Ascending aorta (tissue), 2 donors: ENCODE data around the gene CFDP1. TPM values are rescaled to one million over a fixed set of nuclear protein-coding genes. Genes with fewer than 3 reads are reported as not detected.

Source experiments
- DNase-seq, 2 donors: peaks; one replicate each; pipeline ENCODE4 v3.0.0-alpha.2; 2019; ENCODE audit warnings: low spot score in 2 of 2
- H3K27ac ChIP-seq, 2 donors: fragments of 200-600 bp; sonication (generic); one replicate each; pipeline ENCODE4 v1.5.1; 2016 to 2017; ENCODE audit warnings: mild to moderate bottlenecking in 1 of 2
- H3K27me3 ChIP-seq: fragments of 200-600 bp; sonication (generic); one replicate; pipeline ENCODE4 v1.5.1; 2017
- H3K36me3 ChIP-seq, 2 donors: fragments of 200-600 bp; sonication (generic); one replicate each; pipeline ENCODE4 v1.5.1; 2016
- H3K4me1 ChIP-seq, 2 donors: fragments of 200-600 bp; sonication (generic); one replicate each; pipeline ENCODE4 v1.5.1; 2016 to 2017; ENCODE audit warnings: mild to moderate bottlenecking in 1 of 2
- H3K4me3 ChIP-seq, 2 donors: fragments of 200-600 bp; sonication (generic); one replicate each; pipeline ENCODE4 v1.5.1; 2016 to 2017; ENCODE audit warnings: mild to moderate bottlenecking in 1 of 2
- H3K9me3 ChIP-seq, 2 donors: fragments of 200-600 bp; sonication (generic); one replicate each; pipeline ENCODE4 v1.5.1; 2016
- intact Hi-C: fragments of 100-400 bp; cut with DNase I; formaldehyde crosslinking; loops from one replicate; pipeline ENCODE4 v1.15.1; 2023
- total RNA-seq: library from RNA; depleted of rRNA; stranded (reverse); fragments of >200 nt; gene quantifications from one replicate; pipeline ENCODE4 v1.1.0, GENCODE V29; 2016
- TF ChIP-seq, protein P1 (sequence below), 3 experiments: fragments of 200-600 bp in 2 of 3; fragments of 450-650 bp in 1 of 3; sonication (generic) in 2 of 3; IDR thresholded peaks; one replicate each; pipeline ENCODE4 v1.5.1; 2016 to 2019; ENCODE audit warnings: antibody characterized with exemption in 3 of 3, mild to moderate bottlenecking in 1 of 3, moderate library complexity in 1 of 3

Gene CFDP1
- total RNA-seq, 1 donor from 2014 or later = 8.3 TPM

DNA sequence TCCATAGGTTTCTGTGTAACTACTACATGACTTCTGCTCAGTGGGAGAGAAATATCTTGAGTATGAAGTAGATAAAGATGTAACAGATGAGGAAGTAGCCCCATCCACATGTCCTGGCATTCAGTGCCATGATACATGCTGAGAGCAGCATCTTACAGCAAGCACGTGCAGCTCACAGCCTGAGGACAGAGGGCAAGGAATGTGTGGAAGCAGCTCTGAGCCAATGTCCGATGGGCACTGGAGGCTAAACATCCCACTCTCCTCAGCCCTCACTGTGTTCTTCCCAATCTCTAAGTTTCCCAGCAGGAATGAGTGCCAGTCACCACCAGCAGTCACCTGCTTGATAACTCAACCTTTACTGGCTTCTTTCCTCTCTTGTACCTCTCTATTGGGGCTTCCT, 40.4 kb downstream of the CFDP1 start:
- intact Hi-C loops = no loop called here
- H3K9me3 ChIP-seq = no peaks in the 10 kb centered on the region
- H3K27me3 ChIP-seq = no peaks in the 10 kb centered on the region
- DNase-seq = no peak
- H3K27ac ChIP-seq = peak overlapping the region; percentile 71 to 79
- H3K4me3 ChIP-seq = no peak overlapping the region
- H3K36me3 ChIP-seq = peaks cover 0 to 5% of the 10 kb centered on the region in 2 donors
- TF ChIP-seq, protein P1, sequence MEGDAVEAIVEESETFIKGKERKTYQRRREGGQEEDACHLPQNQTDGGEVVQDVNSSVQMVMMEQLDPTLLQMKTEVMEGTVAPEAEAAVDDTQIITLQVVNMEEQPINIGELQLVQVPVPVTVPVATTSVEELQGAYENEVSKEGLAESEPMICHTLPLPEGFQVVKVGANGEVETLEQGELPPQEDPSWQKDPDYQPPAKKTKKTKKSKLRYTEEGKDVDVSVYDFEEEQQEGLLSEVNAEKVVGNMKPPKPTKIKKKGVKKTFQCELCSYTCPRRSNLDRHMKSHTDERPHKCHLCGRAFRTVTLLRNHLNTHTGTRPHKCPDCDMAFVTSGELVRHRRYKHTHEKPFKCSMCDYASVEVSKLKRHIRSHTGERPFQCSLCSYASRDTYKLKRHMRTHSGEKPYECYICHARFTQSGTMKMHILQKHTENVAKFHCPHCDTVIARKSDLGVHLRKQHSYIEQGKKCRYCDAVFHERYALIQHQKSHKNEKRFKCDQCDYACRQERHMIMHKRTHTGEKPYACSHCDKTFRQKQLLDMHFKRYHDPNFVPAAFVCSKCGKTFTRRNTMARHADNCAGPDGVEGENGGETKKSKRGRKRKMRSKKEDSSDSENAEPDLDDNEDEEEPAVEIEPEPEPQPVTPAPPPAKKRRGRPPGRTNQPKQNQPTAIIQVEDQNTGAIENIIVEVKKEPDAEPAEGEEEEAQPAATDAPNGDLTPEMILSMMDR (IDR thresholded peaks at IDR 0.05) = no peak
- H3K4me1 ChIP-seq = peaks cover 5 to 53% of the 10 kb centered on the region in 2 donors

DNA sequence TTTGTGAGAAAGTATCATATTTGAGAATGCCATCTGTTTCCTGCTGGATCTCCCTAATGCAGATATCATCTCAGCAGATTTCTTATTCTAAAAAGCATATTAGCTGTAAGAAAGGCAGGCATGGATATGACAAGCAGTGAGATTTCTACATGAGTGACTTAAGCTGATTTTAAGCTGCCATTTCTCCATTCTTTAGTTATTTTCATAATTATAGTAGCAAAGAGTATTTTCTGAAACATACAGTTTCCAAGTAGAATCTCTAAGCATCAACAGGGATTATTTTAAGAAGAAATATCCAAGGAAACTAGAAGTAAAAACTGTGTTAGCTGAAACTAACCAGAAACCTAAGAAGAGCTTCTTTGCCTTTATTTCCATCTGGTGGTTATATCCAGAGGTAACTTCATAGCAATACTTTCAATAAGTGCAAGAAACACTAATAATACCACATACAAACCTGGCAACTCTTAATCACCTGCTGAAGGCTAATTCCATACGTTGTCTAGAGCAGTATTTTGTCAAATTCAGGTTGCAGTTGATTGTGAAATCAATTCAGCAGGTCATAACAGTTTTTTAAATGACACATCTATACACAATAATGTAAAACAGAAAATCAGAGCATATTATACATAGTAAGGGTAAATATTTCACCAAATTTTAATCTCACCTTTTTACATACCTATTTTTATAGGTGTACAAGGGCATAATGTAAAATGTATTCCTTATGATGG, 42.2 kb downstream of the CFDP1 start:
- Histone ChIP-seq H3K27ac (peak overlapping the region; percentile 71 to 79), H3K4me3 (no peak overlapping the region), H3K36me3 (peaks cover 0 to 5% of the 10 kb centered on the region in 2 donors), H3K4me1 (peaks cover 5 to 52% of the 10 kb centered on the region in 2 donors), H3K27me3 (no peaks in the 10 kb centered on the region), H3K9me3 (no peaks in the 10 kb centered on the region)
- no peak for DNase-seq
- intact Hi-C loops = no loop called here
- TF ChIP-seq, protein P1 (IDR thresholded peaks at IDR 0.05) = no peak

DNA sequence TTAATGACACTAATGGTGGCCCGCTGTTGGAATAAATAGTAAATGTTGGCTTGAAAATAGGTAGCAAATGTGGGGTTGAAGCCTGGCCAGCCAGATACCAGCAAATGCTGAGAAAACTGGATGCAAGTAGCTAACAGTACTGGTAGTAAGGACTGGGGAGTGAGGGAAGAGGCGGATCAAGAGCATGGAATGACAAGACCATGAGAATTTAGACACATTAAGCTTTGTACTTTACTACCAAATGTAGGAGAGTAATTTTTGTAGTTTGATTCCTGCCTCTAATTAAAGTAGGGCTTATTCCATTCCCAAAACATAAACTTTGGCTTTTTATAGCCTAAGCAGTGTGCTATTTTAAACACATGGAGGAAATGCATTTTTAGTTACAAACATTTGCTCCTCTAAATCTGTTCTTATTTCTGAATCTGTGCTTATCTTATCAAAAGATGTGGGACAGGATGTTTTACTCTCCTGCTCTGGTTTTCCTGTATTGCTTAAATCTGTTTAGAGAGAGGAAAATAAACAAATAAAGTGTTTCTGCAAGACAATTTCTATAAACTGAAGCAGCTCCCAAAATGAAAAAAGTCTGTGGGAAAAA, 44.1 kb downstream of the CFDP1 start:
- intact Hi-C loops = loop anchor here (5.0 kb wide), 1 partner anchor 137 kb away; the partner anchor contains the start of gene BCAR1
- Histone ChIP-seq H3K27ac (peak overlapping the region; percentile 67 to 79), H3K4me1 (peaks cover 5 to 49% of the 10 kb centered on the region in 2 donors), H3K27me3 (no peaks in the 10 kb centered on the region), H3K36me3 (peaks cover 0 to 5% of the 10 kb centered on the region in 2 donors), H3K9me3 (no peaks in the 10 kb centered on the region), H3K4me3 (no peak overlapping the region)
- TF ChIP-seq, protein P1 (IDR thresholded peaks at IDR 0.05) = no peak
- DNase-seq = no peak

DNA sequence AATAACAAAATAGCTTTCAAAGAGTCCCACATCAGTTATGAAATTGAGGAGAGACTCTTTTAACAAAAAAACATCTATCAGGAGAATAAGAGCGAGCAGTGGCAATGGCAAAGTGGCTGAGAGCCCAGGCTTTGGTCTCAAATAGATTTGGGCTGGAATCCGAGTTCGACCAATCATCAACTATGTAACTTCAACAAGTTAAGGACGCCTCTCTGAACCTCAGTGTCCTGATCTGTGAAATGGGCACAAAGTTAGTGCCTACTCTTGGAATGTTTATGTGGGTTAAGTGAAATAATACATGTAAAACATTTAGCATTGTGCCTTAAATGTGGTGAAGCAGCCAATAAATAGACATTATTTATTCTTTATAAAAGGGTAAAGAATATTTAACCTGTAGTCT, 45.4 kb downstream of the CFDP1 start:
- DNase-seq = no peak
- Histone ChIP-seq H3K4me1 (peaks cover 5 to 46% of the 10 kb centered on the region in 2 donors), H3K36me3 (peaks cover 0 to 5% of the 10 kb centered on the region in 2 donors), H3K27me3 (no peaks in the 10 kb centered on the region), H3K27ac (peak overlapping the region; percentile 67 to 79), H3K9me3 (no peaks in the 10 kb centered on the region), H3K4me3 (no peak overlapping the region)
- TF ChIP-seq, protein P1 (IDR thresholded peaks at IDR 0.05) = no peak
- intact Hi-C loops = loop anchor here (5.0 kb wide), 1 partner anchor 136 kb away; the partner anchor contains the start of gene BCAR1

DNA sequence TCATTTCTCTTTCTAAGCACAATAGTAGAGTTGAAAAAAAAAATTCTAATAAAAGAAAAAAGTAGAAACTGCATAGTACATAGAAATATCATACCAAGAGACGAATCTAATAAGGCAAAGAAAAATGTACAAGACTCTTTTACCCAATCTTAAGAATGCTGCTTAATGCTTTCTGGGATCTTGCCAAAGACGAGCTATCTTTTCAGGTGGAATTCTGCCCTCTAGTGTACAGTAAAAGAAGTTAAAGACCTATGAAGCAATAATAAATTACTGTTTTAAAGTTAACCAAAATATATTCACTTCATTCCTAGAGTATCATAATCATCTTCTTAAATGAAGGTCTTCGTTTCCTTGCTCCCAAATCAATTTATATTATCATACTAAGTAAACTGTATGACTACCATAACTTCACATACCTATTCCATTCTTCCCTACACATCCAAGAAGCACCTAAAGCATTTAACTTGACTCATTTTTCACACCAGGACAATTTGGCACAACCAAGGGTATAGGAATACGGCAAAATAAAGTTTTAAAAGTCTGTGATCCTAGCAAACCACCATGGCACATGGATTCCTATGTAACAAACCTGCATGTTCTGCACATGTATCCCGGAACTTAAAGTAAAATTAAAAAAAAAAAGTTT, 47.7 kb downstream of the CFDP1 start:
- intact Hi-C loops = loop anchor here (1.0 to 5.0 kb wide), 4 partner anchors 81 to 151 kb away; partner anchors contain the start of gene BCAR1
- Histone ChIP-seq H3K4me1 (peaks cover 5 to 32% of the 10 kb centered on the region in 2 donors), H3K27ac (peak overlapping the region; percentile 19 to 32), H3K9me3 (no peaks in the 10 kb centered on the region), H3K36me3 (no peaks in the 10 kb centered on the region), H3K4me3 (no peak overlapping the region), H3K27me3 (no peaks in the 10 kb centered on the region)
- DNase-seq = no peak
- TF ChIP-seq, protein P1 (IDR thresholded peaks at IDR 0.05) = peak; percentile 58 to 72 (median 68)
